HepG2 (cell line): ENCODE measurements around the gene OVOL3. TPM values are rescaled to one million over a fixed set of nuclear protein-coding genes. Genes with fewer than 3 reads are reported as not detected.

Experiments used
- ARID4A ChIP-seq: sonication (generic); formaldehyde crosslinking; IDR thresholded peaks from 2 replicates; pipeline ENCODE4 v1.5.0; 2020; ENCODE audit warnings: mild to moderate bottlenecking, missing genetic modification reagents, borderline replicate concordance
- CENPBD1 ChIP-seq: sonication (generic); formaldehyde crosslinking; IDR thresholded peaks from 2 replicates; pipeline ENCODE4 v1.8.0; 2022; ENCODE audit warnings: missing genetic modification reagents, low read depth, mild to moderate bottlenecking, borderline replicate concordance
- FOXJ3 ChIP-seq: sonication (generic); formaldehyde crosslinking; IDR thresholded peaks from 2 replicates; pipeline ENCODE4 v1.4.0; 2020; ENCODE audit warnings: missing genetic modification reagents, mild to moderate bottlenecking, borderline replicate concordance
- KDM4B ChIP-seq: sonication (generic); formaldehyde crosslinking; IDR thresholded peaks from 2 replicates; pipeline ENCODE4 v1.4.0; 2020; ENCODE audit warnings: missing genetic modification reagents
- KLF9 ChIP-seq: IDR thresholded peaks from 2 replicates; pipeline ENCODE4 v1.6.1; 2016; ENCODE audit warnings: low read depth
- NFRKB ChIP-seq: fragments of 450-650 bp; IDR thresholded peaks from 2 replicates; pipeline ENCODE4 v1.6.1; 2017
- NPAS2 ChIP-seq: sonication (generic); formaldehyde crosslinking; IDR thresholded peaks from 2 replicates; pipeline ENCODE4 v1.8.0; 2022; ENCODE audit warnings: mild to moderate bottlenecking, missing genetic modification reagents, borderline replicate concordance
- NR2C2 ChIP-seq: sonication (generic); formaldehyde crosslinking; IDR thresholded peaks from 2 replicates; pipeline ENCODE4 v1.4.0; 2020; ENCODE audit warnings: missing genetic modification reagents, mild to moderate bottlenecking, moderate library complexity, borderline replicate concordance
- REPIN1 ChIP-seq: sonication (generic); formaldehyde crosslinking; IDR thresholded peaks from 2 replicates; pipeline ENCODE4 v1.8.0; 2022; ENCODE audit warnings: missing genetic modification reagents, low read depth, mild to moderate bottlenecking, borderline replicate concordance
- SATB2 ChIP-seq: sonication (generic); formaldehyde crosslinking; IDR thresholded peaks from 2 replicates; pipeline ENCODE4 v1.5.0; 2020; ENCODE audit warnings: missing genetic modification reagents
- SNAI1 ChIP-seq: sonication (generic); formaldehyde crosslinking; IDR thresholded peaks from 2 replicates; pipeline ENCODE4 v1.5.0; 2020; ENCODE audit warnings: mild to moderate bottlenecking, missing genetic modification reagents, borderline replicate concordance
- SRY ChIP-seq: sonication (generic); formaldehyde crosslinking; IDR thresholded peaks from 2 replicates; pipeline ENCODE4 v1.8.0; 2022; ENCODE audit warnings: mild to moderate bottlenecking, missing genetic modification reagents
- YY1 ChIP-seq: IDR thresholded peaks from 2 replicates; pipeline ENCODE4 v1.6.1; 2011; ENCODE audit warnings: low read length, low read depth, moderate library complexity, mild to moderate bottlenecking; ENCODE audit not compliant: insufficient read depth, insufficient replicate concordance
- ZNF296 ChIP-seq: sonication (generic); formaldehyde crosslinking; conservative IDR thresholded peaks from 2 replicates; pipeline ENCODE4 v1.5.0; 2020; ENCODE audit warnings: mild to moderate bottlenecking, missing genetic modification reagents
- ZNF557 ChIP-seq: sonication (generic); formaldehyde crosslinking; IDR thresholded peaks from 2 replicates; pipeline ENCODE4 v1.4.0; 2020; ENCODE audit warnings: missing genetic modification reagents
- ZNF609 ChIP-seq: sonication (generic); formaldehyde crosslinking; IDR thresholded peaks from 2 replicates; pipeline ENCODE4 v1.4.0; 2020; ENCODE audit warnings: mild to moderate bottlenecking, missing genetic modification reagents, borderline replicate concordance
- ZNF678 ChIP-seq: sonication (generic); formaldehyde crosslinking; IDR thresholded peaks from 2 replicates; pipeline ENCODE4 v1.4.0; 2020; ENCODE audit warnings: mild to moderate bottlenecking, missing genetic modification reagents
- polyA plus RNA-seq, 8 experiments: library from polyadenylated mRNA; depleted of rRNA in 3 of 8; stranded (reverse) in 7 of 8; unstranded in 1 of 8; fragments of >200 nt; fragmentation: Illumina TruSeq in 4 of 8; extraction: Trizol in 4 of 8; gene quantifications; 2 replicates each; pipeline versions ENCODE4 v1.2.1 to v1.2.3, GENCODE V29; 2011 to 2016; ENCODE audit warnings: low read depth in 4 of 8, missing spikeins in 1 of 8, mixed read lengths in 1 of 8; ENCODE audit not compliant: insufficient read depth in 1 of 8
- total RNA-seq, 5 experiments: library from RNA; depleted of rRNA; stranded (reverse); fragments of >200 nt; fragmentation: Illumina TruSeq; extraction: Trizol; gene quantifications; 2 replicates each; pipeline ENCODE4 v1.2.3, GENCODE V29; 2016; ENCODE audit warnings: low read depth in 1 of 5
- TF ChIP-seq, protein P1 (sequence below): sonication (generic); formaldehyde crosslinking; IDR thresholded peaks from 2 replicates; pipeline ENCODE4 v1.4.0; 2020; ENCODE audit warnings: mild to moderate bottlenecking, missing genetic modification reagents

Gene OVOL3
- total and polyA plus RNA-seq, 2 of the 13 experiments (the other 11 are each of a cell fraction or from before 2014, with no cell fraction given), result not detected

DNA sequence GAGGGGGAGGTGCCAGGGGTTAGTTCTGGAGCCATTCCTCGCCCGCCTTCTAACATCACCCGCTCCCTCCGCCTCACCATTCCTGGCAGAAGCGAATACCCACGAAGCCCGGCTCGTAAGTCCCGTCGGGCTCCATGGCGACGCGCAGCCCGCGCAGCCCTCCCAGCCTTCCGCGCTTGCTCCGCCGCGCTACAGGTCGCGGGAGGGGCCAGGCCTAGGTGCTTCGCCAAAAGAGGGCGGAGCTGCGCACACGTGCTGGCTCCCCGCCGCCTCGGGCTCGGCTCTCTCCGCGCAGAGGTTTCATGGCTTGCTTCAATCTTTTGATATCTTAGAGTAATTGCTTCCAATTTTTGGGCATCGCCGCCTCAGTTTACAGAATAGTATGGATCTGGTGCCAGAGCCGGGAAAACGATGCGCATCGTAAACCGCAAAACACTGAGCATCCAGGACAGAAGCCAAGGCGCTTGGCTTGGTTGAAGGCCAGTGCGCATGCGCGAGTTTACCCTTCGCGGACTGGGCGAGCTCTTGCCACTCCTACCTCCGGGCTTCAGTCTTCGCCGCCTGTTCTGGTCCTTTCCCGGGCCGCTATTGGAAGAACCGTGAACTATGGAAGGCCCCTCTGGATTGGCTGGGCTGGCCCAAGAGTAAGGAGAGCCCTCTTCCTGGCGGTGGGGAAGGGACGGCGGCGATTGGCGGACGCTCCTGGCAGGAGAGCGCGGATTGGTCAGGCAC lies 3.9 kb downstream of the OVOL3 start, which contains the start of gene POLR2I (continued):
- TF ChIP-seq KLF9 (CRISPR knock-in tag) (0 out of 2 replicates have a peak, but pooled peaks have one; percentile 76), SNAI1 (CRISPR knock-in tag) (peak; percentile 92; the same call in 1 of the 2 replicates), ZNF296 (no peak), ARID4A (CRISPR knock-in tag) (peak; percentile 94), SRY (CRISPR knock-in tag) (no peak), FOXJ3 (CRISPR knock-in tag) (peak; percentile 70; the same call in 1 of the 2 replicates), ZNF609 (CRISPR knock-in tag) (peak; percentile 46; the same call in 1 of the 2 replicates), YY1 (peak; percentile 84), ZNF678 (CRISPR knock-in tag) (0 out of 2 replicates have a peak, but pooled peaks have one; percentile 48), CENPBD1 (CRISPR knock-in tag) (no peak), ZNF557 (peak; percentile 90; the same call in 1 of the 2 replicates), KDM4B (CRISPR knock-in tag) (0 out of 2 replicates have a peak, but pooled peaks have one; percentile 60), SATB2 (CRISPR knock-in tag) (peak; percentile 82; the same call in 1 of the 2 replicates), NFRKB (no peak), NR2C2 (CRISPR knock-in tag) (no peak; the same call in 1 of the 2 replicates), REPIN1 (CRISPR knock-in tag) (peak; percentile 83), NPAS2 (no peak)
- TF ChIP-seq, protein P1, sequence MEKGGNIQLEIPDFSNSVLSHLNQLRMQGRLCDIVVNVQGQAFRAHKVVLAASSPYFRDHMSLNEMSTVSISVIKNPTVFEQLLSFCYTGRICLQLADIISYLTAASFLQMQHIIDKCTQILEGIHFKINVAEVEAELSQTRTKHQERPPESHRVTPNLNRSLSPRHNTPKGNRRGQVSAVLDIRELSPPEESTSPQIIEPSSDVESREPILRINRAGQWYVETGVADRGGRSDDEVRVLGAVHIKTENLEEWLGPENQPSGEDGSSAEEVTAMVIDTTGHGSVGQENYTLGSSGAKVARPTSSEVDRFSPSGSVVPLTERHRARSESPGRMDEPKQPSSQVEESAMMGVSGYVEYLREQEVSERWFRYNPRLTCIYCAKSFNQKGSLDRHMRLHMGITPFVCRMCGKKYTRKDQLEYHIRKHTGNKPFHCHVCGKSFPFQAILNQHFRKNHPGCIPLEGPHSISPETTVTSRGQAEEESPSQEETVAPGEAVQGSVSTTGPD (CRISPR knock-in tag), result peak; percentile 82; the same call in 1 of the 2 replicates
